GM23338 (cell line): Measurements from ENCODE around the gene PPP1R12A. TPM values are rescaled to one million over a fixed set of nuclear protein-coding genes. Genes with fewer than 3 reads are reported as not detected.
A peak's percentile ranks its signal among the peaks of the same experiment; 100 is the strongest.

Source experiments
- ATAC-seq: fragments of 200-7000 bp; cut with Tn5 transposase; 3 replicates; pipeline ENCODE4 v1.9.1; 2020
- DNase-seq: peaks from one replicate; pipeline ENCODE4 v3.0.0-alpha.2; 2015; ENCODE audit warnings: low spot score
- H2AFZ ChIP-seq: fragments of 200-600 bp; sonication (generic); 2 replicates; pipeline ENCODE4 v1.8.0; 2016; ENCODE audit warnings: antibody characterized with exemption, mild to moderate bottlenecking, moderate library complexity
- H3F3A ChIP-seq: fragments of 200-600 bp; sonication (generic); replicated peaks from 2 replicates; pipeline ENCODE4 v1.8.0; 2017; ENCODE audit warnings: antibody characterized with exemption, mixed run types, low read depth
- H3K27ac ChIP-seq: fragments of 200-600 bp; sonication (generic); 2 replicates; pipeline ENCODE4 v1.6.1; 2016; ENCODE audit warnings: low read depth
- H3K27me3 ChIP-seq: fragments of 200-600 bp; sonication (generic); 2 replicates; pipeline ENCODE4 v1.8.0; 2016; ENCODE audit warnings: mild to moderate bottlenecking, mixed run types, moderate library complexity; ENCODE audit not compliant: insufficient read depth
- H3K36me3 ChIP-seq: fragments of 200-600 bp; sonication (generic); 2 replicates; pipeline ENCODE4 v1.8.0; 2016; ENCODE audit warnings: mild to moderate bottlenecking; ENCODE audit not compliant: insufficient read depth
- H3K4me1 ChIP-seq: fragments of 200-600 bp; sonication (generic); 2 replicates; pipeline ENCODE4 v1.8.0; 2016; ENCODE audit warnings: mild to moderate bottlenecking, moderate library complexity; ENCODE audit not compliant: insufficient read depth
- H3K4me2 ChIP-seq: fragments of 200-600 bp; sonication (generic); 2 replicates; pipeline ENCODE4 v1.7.1; 2017; ENCODE audit warnings: mixed run types
- H3K4me3 ChIP-seq: fragments of 200-600 bp; sonication (generic); 2 replicates; pipeline ENCODE4 v1.6.1; 2016; ENCODE audit warnings: mixed run types
- H3K79me2 ChIP-seq: fragments of 200-600 bp; sonication (generic); replicated peaks from 2 replicates; pipeline ENCODE4 v1.8.0; 2017; ENCODE audit warnings: mild to moderate bottlenecking; ENCODE audit not compliant: insufficient read depth
- H3K9me2 ChIP-seq: fragments of 200-600 bp; sonication (generic); 2 replicates; pipeline ENCODE4 v1.8.0; 2017; ENCODE audit not compliant: insufficient read depth
- H4K20me1 ChIP-seq: fragments of 200-600 bp; sonication (generic); replicated peaks from 2 replicates; pipeline ENCODE4 v1.8.0; 2017; ENCODE audit warnings: mild to moderate bottlenecking; ENCODE audit not compliant: insufficient read depth
- H3K27ac Mint-ChIP-seq: 2 replicates; pipeline ENCODE4 v1.8.0; 2020; ENCODE audit warnings: inconsistent platforms, mild to moderate bottlenecking, moderate library complexity, mixed read lengths
- H3K27me3 Mint-ChIP-seq: 3 replicates; pipeline ENCODE4 v1.8.0; 2022; ENCODE audit warnings: low read depth, mild to moderate bottlenecking, moderate library complexity, mixed read lengths, inconsistent platforms; ENCODE audit not compliant: insufficient read depth, poor library complexity
- H3K36me3 Mint-ChIP-seq: 3 replicates; pipeline ENCODE4 v1.8.0; 2021; ENCODE audit warnings: low read depth, mild to moderate bottlenecking, inconsistent platforms, moderate library complexity, mixed read lengths
- H3K4me1 Mint-ChIP-seq: 3 replicates; pipeline ENCODE4 v1.8.0; 2020; ENCODE audit warnings: mild to moderate bottlenecking, inconsistent platforms, mixed read lengths
- H3K4me3 Mint-ChIP-seq: 3 replicates; pipeline ENCODE4 v1.8.0; 2021; ENCODE audit warnings: moderate library complexity, mild to moderate bottlenecking, inconsistent platforms, mixed read lengths
- H3K9me3 Mint-ChIP-seq: 3 replicates; pipeline ENCODE4 v1.8.0; 2020; ENCODE audit warnings: moderate library complexity, mild to moderate bottlenecking, inconsistent platforms, mixed read lengths
- CREB1 ChIP-seq: fragments of 250-450 bp; sonication (Bioruptor Pico); IDR thresholded peaks from 2 replicates; pipeline ENCODE4 v1.5.0; 2020; ENCODE audit warnings: low read depth, mild to moderate bottlenecking, moderate library complexity
- CTCF ChIP-seq, 2 experiments: fragments of 200-600 bp in 1 of 2; sonication (generic) in 1 of 2; conservative IDR thresholded peaks; 2 replicates each; pipeline versions ENCODE4 v1.5.1 to v1.6.1; 2016 to 2017; ENCODE audit warnings: antibody characterized with exemption in 2 of 2, low read depth in 2 of 2, mild to moderate bottlenecking in 2 of 2, moderate library complexity in 1 of 2
- ETS1 ChIP-seq: IDR thresholded peaks from 2 replicates; pipeline ENCODE4 v1.6.1; 2016; ENCODE audit warnings: antibody characterized with exemption
- NANOG ChIP-seq: IDR thresholded peaks from 2 replicates; pipeline ENCODE4 v1.6.1; 2016; ENCODE audit warnings: antibody characterized with exemption, borderline replicate concordance
- POLR2AphosphoS5 ChIP-seq: IDR thresholded peaks from 2 replicates; pipeline ENCODE4 v1.6.1; 2016; ENCODE audit warnings: antibody characterized with exemption, low read depth
- STAT1 ChIP-seq: IDR thresholded peaks from one replicate; pipeline ENCODE4 v1.6.1; 2016; ENCODE audit warnings: antibody characterized with exemption; ENCODE audit not compliant: unreplicated experiment
- ZNF331 ChIP-seq: fragments of 250-450 bp; sonication (Bioruptor Pico); IDR thresholded peaks from 2 replicates; pipeline ENCODE4 v1.5.0; 2020; ENCODE audit warnings: low read depth, mild to moderate bottlenecking, moderate library complexity
- ZNF462 ChIP-seq: fragments of 250-450 bp; sonication (Bioruptor Pico); IDR thresholded peaks from 2 replicates; pipeline ENCODE4 v1.5.0; 2020; ENCODE audit warnings: mild to moderate bottlenecking, moderate library complexity
- polyA plus RNA-seq: library from polyadenylated mRNA; unstranded; fragments of >200 nt; fragmentation: Nextera tagmentation; extraction: Ambion mirVana; gene quantifications from 2 replicates; pipeline ENCODE4 v1.2.1, GENCODE V29; 2016
- total RNA-seq: library from RNA; depleted of rRNA; stranded (reverse); fragments of >200 nt; shearing (Covaris generic); gene quantifications from 2 replicates; pipeline ENCODE4 v1.2.3, GENCODE V29; 2014

PPP1R12A gene
- total and polyA plus RNA-seq, 2 experiments from 2014 or later = 91.6 to 146 TPM

GRCh38 chr12:79822475-79822874, 112.4 kb downstream of the PPP1R12A start:
- no peak overlapping the region for H3K27ac Mint-ChIP-seq
- H3K4me3 Mint-ChIP-seq = no peak overlapping the region
- H3K4me1 ChIP-seq = peaks cover 6% of the 10 kb centered on the region; the same call in 1 of the 2 replicates
- H4K20me1 ChIP-seq = no peaks in the 10 kb centered on the region
- no peaks in the 10 kb centered on the region for H3K79me2 ChIP-seq
- H3K4me3 ChIP-seq = no peak overlapping the region
- no peak overlapping the region for H3K4me2 ChIP-seq
- no peak for TF ChIP-seq ETS1
- no peak for TF ChIP-seq ZNF462 (CRISPR knock-in tag)
- no peak for TF ChIP-seq NANOG
- no peak for TF ChIP-seq CREB1 (CRISPR knock-in tag)
- TF ChIP-seq POLR2AphosphoS5 = no peak
- no peaks in the 10 kb centered on the region for H3F3A ChIP-seq
- H3K27me3 Mint-ChIP-seq = peaks cover 4% of the 10 kb centered on the region
- no peak overlapping the region for H2AFZ ChIP-seq
- peaks cover 16% of the 10 kb centered on the region for H3K36me3 Mint-ChIP-seq
- no peaks in the 10 kb centered on the region for H3K9me3 Mint-ChIP-seq
- no peaks in the 10 kb centered on the region for H3K27me3 ChIP-seq
- no peaks in the 10 kb centered on the region for H3K36me3 ChIP-seq
- ATAC-seq (no peak), DNase-seq (no peak)
- H3K9me2 ChIP-seq = no peaks in the 10 kb centered on the region
- H3K27ac ChIP-seq = no peak overlapping the region
- H3K4me1 Mint-ChIP-seq = peaks cover 5% of the 10 kb centered on the region; the same call in 2 of the 3 replicates

GRCh38 chr12:79818856-79819255, 116.0 kb downstream of the PPP1R12A start:
- no peaks in the 10 kb centered on the region for H3K9me3 Mint-ChIP-seq
- Histone ChIP-seq H3K36me3 (no peaks in the 10 kb centered on the region), H3K4me3 (no peak overlapping the region), H3K27ac (peak overlapping the region; percentile 1; the same call in 1 of the 2 replicates), H4K20me1 (no peaks in the 10 kb centered on the region), H3K4me1 (no peaks in the 10 kb centered on the region), H3K4me2 (no peak overlapping the region), H2AFZ (no peak overlapping the region), H3K27me3 (no peaks in the 10 kb centered on the region), H3K79me2 (no peaks in the 10 kb centered on the region), H3F3A (no peaks in the 10 kb centered on the region), H3K9me2 (no peaks in the 10 kb centered on the region)
- peaks cover 28% of the 10 kb centered on the region for H3K36me3 Mint-ChIP-seq
- no peak overlapping the region for H3K4me3 Mint-ChIP-seq
- H3K27me3 Mint-ChIP-seq = peaks cover 7% of the 10 kb centered on the region
- H3K27ac Mint-ChIP-seq = no peak overlapping the region
- no peaks in the 10 kb centered on the region for H3K4me1 Mint-ChIP-seq
- ATAC-seq (no peak), DNase-seq (no peak)
- TF ChIP-seq ETS1 (no peak), ZNF331 (no peak), NANOG (no peak), CREB1 (CRISPR knock-in tag) (no peak), CTCF (conservative IDR thresholded peaks at IDR 0.05; ENCODE audit: low read depth in 2 of 2) (no peak), STAT1 (no peak)
